ENCODE data around the gene VPS13C. TPM values are rescaled to one million over a fixed set of nuclear protein-coding genes. Genes with fewer than 3 reads are reported as not detected.
A peak's percentile ranks its signal among the peaks of the same experiment; 100 is the strongest.

Gene VPS13C
- total RNA-seq, 6 experiments from 2014 or later: 21.0 to 29.8 (median 22.6) TPM

GRCh38 chr15:61997786-61998185, 62.5 kb downstream of the VPS13C start:
- Mint-ChIP-seq H3K27ac (no peak overlapping the region), H3K27me3 (ENCODE audit: insufficient read depth) (no peaks in the 10 kb centered on the region; the same call in 1 of the 2 replicates), H3K36me3 (ENCODE audit: low read depth) (peaks cover 26% of the 10 kb centered on the region), H3K4me1 (ENCODE audit: low read depth) (peaks cover 17% of the 10 kb centered on the region), H3K4me3 (no peak overlapping the region), H3K9me3 (no peaks in the 10 kb centered on the region)
- no peak for DNase-seq
- TF ChIP-seq, protein P1, sequence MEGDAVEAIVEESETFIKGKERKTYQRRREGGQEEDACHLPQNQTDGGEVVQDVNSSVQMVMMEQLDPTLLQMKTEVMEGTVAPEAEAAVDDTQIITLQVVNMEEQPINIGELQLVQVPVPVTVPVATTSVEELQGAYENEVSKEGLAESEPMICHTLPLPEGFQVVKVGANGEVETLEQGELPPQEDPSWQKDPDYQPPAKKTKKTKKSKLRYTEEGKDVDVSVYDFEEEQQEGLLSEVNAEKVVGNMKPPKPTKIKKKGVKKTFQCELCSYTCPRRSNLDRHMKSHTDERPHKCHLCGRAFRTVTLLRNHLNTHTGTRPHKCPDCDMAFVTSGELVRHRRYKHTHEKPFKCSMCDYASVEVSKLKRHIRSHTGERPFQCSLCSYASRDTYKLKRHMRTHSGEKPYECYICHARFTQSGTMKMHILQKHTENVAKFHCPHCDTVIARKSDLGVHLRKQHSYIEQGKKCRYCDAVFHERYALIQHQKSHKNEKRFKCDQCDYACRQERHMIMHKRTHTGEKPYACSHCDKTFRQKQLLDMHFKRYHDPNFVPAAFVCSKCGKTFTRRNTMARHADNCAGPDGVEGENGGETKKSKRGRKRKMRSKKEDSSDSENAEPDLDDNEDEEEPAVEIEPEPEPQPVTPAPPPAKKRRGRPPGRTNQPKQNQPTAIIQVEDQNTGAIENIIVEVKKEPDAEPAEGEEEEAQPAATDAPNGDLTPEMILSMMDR (IDR thresholded peaks at IDR 0.05): no peak

GRCh38 chr15:61996056-61996635, 64.1 kb downstream of the VPS13C start:
- no peaks in the 10 kb centered on the region; the same call in 1 of the 2 replicates for H3K27me3 Mint-ChIP-seq (ENCODE audit: insufficient read depth)
- H3K9me3 Mint-ChIP-seq: no peaks in the 10 kb centered on the region
- no peak for DNase-seq
- peaks cover 26% of the 10 kb centered on the region for H3K36me3 Mint-ChIP-seq (ENCODE audit: low read depth)
- TF ChIP-seq, protein P1 (IDR thresholded peaks at IDR 0.05): no peak
- H3K4me1 Mint-ChIP-seq (ENCODE audit: low read depth): peaks cover 17% of the 10 kb centered on the region
- no peak overlapping the region for H3K4me3 Mint-ChIP-seq
- no peak overlapping the region for H3K27ac Mint-ChIP-seq

DNA sequence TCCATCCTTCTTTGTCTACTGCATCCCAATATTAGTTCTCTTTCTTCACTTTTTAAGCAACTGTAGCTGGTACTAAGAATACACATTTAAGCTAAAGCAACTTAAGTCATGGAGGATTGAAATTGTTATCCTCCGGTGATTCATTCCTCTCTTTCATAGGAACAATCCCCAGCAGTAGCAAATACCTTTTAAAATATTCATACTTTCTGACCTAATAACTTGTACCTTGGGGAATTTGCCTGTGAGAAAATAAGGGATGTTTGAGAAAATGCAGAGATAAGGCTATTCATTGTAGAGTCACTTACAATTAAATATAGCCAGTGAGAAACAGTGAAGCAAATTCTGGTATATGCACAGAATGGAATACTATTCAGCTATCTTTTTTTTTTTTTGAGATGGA, 66.0 kb downstream of the VPS13C start:
- no peaks in the 10 kb centered on the region for H3K9me3 Mint-ChIP-seq
- peak; percentile 56 for DNase-seq
- no peaks in the 10 kb centered on the region; the same call in none of the 2 replicates for H3K27me3 Mint-ChIP-seq (ENCODE audit: insufficient read depth)
- H3K4me1 Mint-ChIP-seq (ENCODE audit: low read depth): peaks cover 23% of the 10 kb centered on the region
- TF ChIP-seq, protein P1 (IDR thresholded peaks at IDR 0.05): no peak
- H3K27ac Mint-ChIP-seq: peak overlapping the region; percentile 22
- H3K4me3 Mint-ChIP-seq: no peak overlapping the region
- peaks cover 29% of the 10 kb centered on the region for H3K36me3 Mint-ChIP-seq (ENCODE audit: low read depth)

GRCh38 chr15:61992518-61992917, 67.7 kb downstream of the VPS13C start:
- no peaks in the 10 kb centered on the region for H3K9me3 Mint-ChIP-seq
- H3K4me1 Mint-ChIP-seq (ENCODE audit: low read depth): peaks cover 23% of the 10 kb centered on the region
- TF ChIP-seq, protein P1 (IDR thresholded peaks at IDR 0.05): no peak
- H3K27ac Mint-ChIP-seq: no peak overlapping the region
- H3K36me3 Mint-ChIP-seq (ENCODE audit: low read depth): peaks cover 44% of the 10 kb centered on the region
- H3K4me3 Mint-ChIP-seq: no peak overlapping the region
- no peaks in the 10 kb centered on the region; the same call in none of the 2 replicates for H3K27me3 Mint-ChIP-seq (ENCODE audit: insufficient read depth)
- DNase-seq: no peak

GRCh38 chr15:61989667-61990066, 70.6 kb downstream of the VPS13C start:
- Mint-ChIP-seq H3K9me3 (no peaks in the 10 kb centered on the region), H3K4me3 (no peak overlapping the region), H3K27me3 (ENCODE audit: insufficient read depth) (no peaks in the 10 kb centered on the region; the same call in 1 of the 2 replicates), H3K4me1 (ENCODE audit: low read depth) (peaks cover 14% of the 10 kb centered on the region), H3K36me3 (ENCODE audit: low read depth) (peaks cover 31% of the 10 kb centered on the region), H3K27ac (no peak overlapping the region; the same call in 1 of the 2 replicates)
- no peak for DNase-seq
- TF ChIP-seq, protein P1 (IDR thresholded peaks at IDR 0.05): no peak
